Kidney epithelial cell (primary cell): ENCODE measurements around the gene CNDP1. TPM values are rescaled to one million over a fixed set of nuclear protein-coding genes. Genes with fewer than 3 reads are reported as not detected.

Experiments
- DNase-seq: peaks from one replicate; pipeline ENCODE4 v3.0.0-alpha.2; 2010; ENCODE audit warnings: low read depth
- H3K27me3 ChIP-seq: 2 replicates; pipeline ENCODE4 v1.6.0; 2011; ENCODE audit warnings: low read length; ENCODE audit not compliant: control insufficient read depth, insufficient read depth
- H3K36me3 ChIP-seq: 2 replicates; pipeline ENCODE4 v1.5.1; 2011; ENCODE audit warnings: low read length; ENCODE audit not compliant: control insufficient read depth, insufficient read depth
- H3K4me3 ChIP-seq: 2 replicates; pipeline ENCODE4 v1.5.1; 2011; ENCODE audit warnings: low read depth, mild to moderate bottlenecking, control low read depth, low read length
- CTCF ChIP-seq: IDR thresholded peaks from 2 replicates; pipeline ENCODE4 v1.5.1; 2011; ENCODE audit warnings: mild to moderate bottlenecking, moderate library complexity, low read length, control low read depth, inconsistent platforms; ENCODE audit not compliant: insufficient read depth, poor library complexity, severe bottlenecking
- total RNA-seq: library from RNA; depleted of rRNA; stranded (reverse); fragments of >200 nt; gene quantifications from 2 replicates; pipeline ENCODE4 v1.2.3, GENCODE V29; 2015

Gene CNDP1
- total RNA-seq, result not detected in 2 replicates

- peaks cover 4% of the 10 kb centered on the region for H3K27me3 ChIP-seq
- DNase-seq, result no peak
- H3K4me3 ChIP-seq, result no peak within 1 kb of the TSS
- no peak for TF ChIP-seq CTCF
- H3K36me3 ChIP-seq, result no peaks in the 10 kb centered on the region
These were observed at the start of gene CNDP1 for GRCh38 chr18:74534150-74534969. CNDP1 (plus strand) TSS chr18:74534500; CDS start chr18:74534668, 168 bp downstream.

- no peak for TF ChIP-seq CTCF
- no peaks in the 10 kb centered on the region for H3K36me3 ChIP-seq
- no peak for DNase-seq
- no peak overlapping the region for H3K4me3 ChIP-seq
- no peaks in the 10 kb centered on the region for H3K27me3 ChIP-seq
These were observed 48.0 kb upstream of the CNDP1 start for GRCh38 chr18:74486119-74486849.

GRCh38 chr18:74488354-74488753, 45.9 kb upstream of the CNDP1 start:
- Histone ChIP-seq H3K4me3 (no peak overlapping the region), H3K36me3 (no peaks in the 10 kb centered on the region), H3K27me3 (no peaks in the 10 kb centered on the region)
- DNase-seq, result no peak
- no peak for TF ChIP-seq CTCF

- Histone ChIP-seq H3K27me3 (no peaks in the 10 kb centered on the region), H3K4me3 (no peak overlapping the region), H3K36me3 (no peaks in the 10 kb centered on the region)
- DNase-seq, result no peak
- no peak for TF ChIP-seq CTCF
These were observed 45.4 kb upstream of the CNDP1 start for GRCh38 chr18:74488864-74489263.

- no peak for TF ChIP-seq CTCF
- Histone ChIP-seq H3K4me3 (no peak overlapping the region), H3K27me3 (no peaks in the 10 kb centered on the region), H3K36me3 (no peaks in the 10 kb centered on the region)
- no peak for DNase-seq
These were observed 44.6 kb upstream of the CNDP1 start for GRCh38 chr18:74489676-74490075.
